ENCODE results near the gene HSPA12A. TPM values are rescaled to one million over a fixed set of nuclear protein-coding genes. Genes with fewer than 3 reads are reported as not detected.

The HSPA12A gene
- total RNA-seq, 1 donor: 35.4 TPM

DNA sequence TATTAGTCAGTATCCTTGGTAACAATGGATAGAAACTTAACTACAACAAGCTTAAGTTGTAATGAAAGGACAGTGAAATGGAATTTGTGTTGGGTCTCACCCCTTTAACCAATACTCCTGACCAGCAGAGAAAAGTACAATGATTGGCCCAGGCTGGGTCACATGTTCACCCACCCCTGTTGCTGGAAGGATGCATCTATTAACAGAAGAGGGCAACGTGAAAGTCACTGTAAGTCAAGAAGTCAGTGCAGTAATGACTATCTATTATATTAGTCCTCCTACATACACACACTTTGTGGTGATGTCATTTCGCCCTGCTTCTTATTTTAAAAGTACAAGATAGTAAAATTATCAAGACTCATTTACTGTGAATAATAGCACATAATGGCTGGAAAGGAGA, 105.4 kb downstream of the HSPA12A start:
- TF ChIP-seq, protein P1, sequence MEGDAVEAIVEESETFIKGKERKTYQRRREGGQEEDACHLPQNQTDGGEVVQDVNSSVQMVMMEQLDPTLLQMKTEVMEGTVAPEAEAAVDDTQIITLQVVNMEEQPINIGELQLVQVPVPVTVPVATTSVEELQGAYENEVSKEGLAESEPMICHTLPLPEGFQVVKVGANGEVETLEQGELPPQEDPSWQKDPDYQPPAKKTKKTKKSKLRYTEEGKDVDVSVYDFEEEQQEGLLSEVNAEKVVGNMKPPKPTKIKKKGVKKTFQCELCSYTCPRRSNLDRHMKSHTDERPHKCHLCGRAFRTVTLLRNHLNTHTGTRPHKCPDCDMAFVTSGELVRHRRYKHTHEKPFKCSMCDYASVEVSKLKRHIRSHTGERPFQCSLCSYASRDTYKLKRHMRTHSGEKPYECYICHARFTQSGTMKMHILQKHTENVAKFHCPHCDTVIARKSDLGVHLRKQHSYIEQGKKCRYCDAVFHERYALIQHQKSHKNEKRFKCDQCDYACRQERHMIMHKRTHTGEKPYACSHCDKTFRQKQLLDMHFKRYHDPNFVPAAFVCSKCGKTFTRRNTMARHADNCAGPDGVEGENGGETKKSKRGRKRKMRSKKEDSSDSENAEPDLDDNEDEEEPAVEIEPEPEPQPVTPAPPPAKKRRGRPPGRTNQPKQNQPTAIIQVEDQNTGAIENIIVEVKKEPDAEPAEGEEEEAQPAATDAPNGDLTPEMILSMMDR (IDR thresholded peaks at IDR 0.05; ENCODE audit: insufficient read depth, low read depth, low read length): no peak
- H3K4me3 ChIP-seq (ENCODE audit: low read depth, low read length): no peak overlapping the region

DNA sequence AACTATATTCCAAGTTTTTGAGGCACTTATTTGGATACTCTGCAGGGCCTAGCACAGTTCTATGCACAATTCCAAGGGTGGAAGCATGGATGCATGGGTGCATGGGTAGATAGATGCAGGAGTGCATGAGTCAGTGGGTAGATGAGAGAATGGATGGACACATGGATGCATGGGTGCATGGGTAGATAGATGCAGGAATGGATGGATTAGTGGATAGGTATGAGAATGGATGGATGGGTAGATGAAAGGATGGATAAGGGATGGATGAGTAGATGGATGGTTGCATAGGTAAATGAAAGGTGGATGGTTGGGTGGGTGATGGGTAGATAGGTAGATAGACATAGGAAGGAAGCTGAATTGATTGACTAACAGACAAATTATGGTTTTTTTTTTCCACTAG, 106.0 kb downstream of the HSPA12A start:
- no peak for DNase-seq (ENCODE audit: low read depth)
- TF ChIP-seq, protein P1 (IDR thresholded peaks at IDR 0.05; ENCODE audit: insufficient read depth, low read depth, low read length): no peak

More for the DNA sequence above, 105.4 kb downstream of the HSPA12A start:
- DNase-seq (ENCODE audit: low read depth): no peak

GRCh38 chr10:116634126-116634975, 108.0 kb downstream of the HSPA12A start:
- DNase-seq (ENCODE audit: low read depth): no peak
- TF ChIP-seq, protein P1 (IDR thresholded peaks at IDR 0.05; ENCODE audit: insufficient read depth, low read depth, low read length): no peak
- no peak overlapping the region for H3K4me3 ChIP-seq (ENCODE audit: low read depth, low read length)

More for the DNA sequence above, 106.0 kb downstream of the HSPA12A start:
- H3K4me3 ChIP-seq (ENCODE audit: low read depth, low read length): no peak overlapping the region

GRCh38 chr10:116633216-116633600, 109.2 kb downstream of the HSPA12A start:
- TF ChIP-seq, protein P1 (IDR thresholded peaks at IDR 0.05; ENCODE audit: insufficient read depth, low read depth, low read length): no peak
- no peak overlapping the region for H3K4me3 ChIP-seq (ENCODE audit: low read depth, low read length)
- no peak for DNase-seq (ENCODE audit: low read depth)

DNA sequence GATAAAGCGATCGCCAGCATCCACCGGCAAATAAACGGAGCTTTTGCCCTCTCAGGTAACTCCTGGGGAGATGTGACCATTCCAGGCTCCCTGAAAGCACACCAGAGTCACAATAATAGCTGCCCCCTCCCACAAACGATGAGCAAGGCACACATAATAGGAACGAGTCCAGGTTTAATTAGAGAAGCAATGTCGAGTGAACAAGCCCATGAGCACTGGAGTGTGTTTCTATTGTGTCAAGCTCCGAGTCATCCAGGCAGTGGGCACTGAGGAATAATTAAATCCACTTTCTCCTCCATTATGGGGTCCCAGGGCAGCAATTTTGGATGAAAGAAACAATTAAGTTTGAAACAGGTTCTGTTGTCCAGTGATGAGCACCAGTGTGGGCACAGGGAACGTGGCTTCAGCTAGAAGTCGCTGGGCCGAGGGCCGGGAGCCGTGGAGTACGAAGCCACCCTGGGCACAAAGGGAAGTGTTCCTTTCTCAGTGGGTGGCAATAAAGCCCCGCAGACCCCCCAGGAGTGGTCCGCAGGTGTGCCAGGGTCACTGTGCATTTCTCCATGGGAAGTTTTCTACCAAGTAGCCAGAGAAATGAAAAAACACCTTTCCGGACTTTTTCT, 109.7 kb downstream of the HSPA12A start:
- H3K4me3 ChIP-seq (ENCODE audit: low read depth, low read length): no peak overlapping the region
- TF ChIP-seq, protein P1 (IDR thresholded peaks at IDR 0.05; ENCODE audit: insufficient read depth, low read depth, low read length): no peak
- no peak for DNase-seq (ENCODE audit: low read depth)

GRCh38 chr10:116631871-116632295, 110.5 kb downstream of the HSPA12A start:
- TF ChIP-seq, protein P1 (IDR thresholded peaks at IDR 0.05; ENCODE audit: insufficient read depth, low read depth, low read length): no peak
- H3K4me3 ChIP-seq (ENCODE audit: low read depth, low read length): no peak overlapping the region
- no peak for DNase-seq (ENCODE audit: low read depth)
